NB4 (cell line): Measurements from ENCODE around the gene LYPD4.

Experiments used
- MYC ChIP-seq: IDR thresholded peaks from 2 replicates; pipeline ENCODE4 v1.6.1; 2011; ENCODE audit warnings: low read depth, low read length
- TF ChIP-seq, protein P1 (sequence below): IDR thresholded peaks from one replicate; pipeline ENCODE4 v1.5.1; 2012; ENCODE audit warnings: low read depth, low read length
- TF ChIP-seq, protein P2 (sequence below): IDR thresholded peaks from 2 replicates; pipeline ENCODE4 v1.6.1; 2011; ENCODE audit warnings: low read depth, low read length

DNA sequence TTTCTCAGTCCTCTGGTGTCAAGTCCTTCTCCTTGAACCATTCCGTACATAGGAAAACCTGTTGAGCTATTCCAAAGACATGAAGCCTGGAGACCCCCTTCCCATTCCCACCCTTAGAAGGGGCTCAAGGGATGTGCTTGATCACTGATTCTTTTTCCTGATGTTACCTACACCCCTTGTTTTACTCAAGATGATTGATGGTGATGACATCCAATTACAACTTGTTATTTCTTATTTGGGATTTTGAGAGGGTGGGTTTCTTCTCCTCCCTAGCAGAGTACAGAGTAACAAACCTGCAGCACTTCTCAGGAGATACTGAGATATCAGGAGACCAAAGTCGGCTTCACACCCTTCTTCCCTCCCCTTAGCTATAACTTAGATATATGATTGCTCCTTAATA lies 8.9 kb upstream of the LYPD4 start:
- TF ChIP-seq, protein P1, sequence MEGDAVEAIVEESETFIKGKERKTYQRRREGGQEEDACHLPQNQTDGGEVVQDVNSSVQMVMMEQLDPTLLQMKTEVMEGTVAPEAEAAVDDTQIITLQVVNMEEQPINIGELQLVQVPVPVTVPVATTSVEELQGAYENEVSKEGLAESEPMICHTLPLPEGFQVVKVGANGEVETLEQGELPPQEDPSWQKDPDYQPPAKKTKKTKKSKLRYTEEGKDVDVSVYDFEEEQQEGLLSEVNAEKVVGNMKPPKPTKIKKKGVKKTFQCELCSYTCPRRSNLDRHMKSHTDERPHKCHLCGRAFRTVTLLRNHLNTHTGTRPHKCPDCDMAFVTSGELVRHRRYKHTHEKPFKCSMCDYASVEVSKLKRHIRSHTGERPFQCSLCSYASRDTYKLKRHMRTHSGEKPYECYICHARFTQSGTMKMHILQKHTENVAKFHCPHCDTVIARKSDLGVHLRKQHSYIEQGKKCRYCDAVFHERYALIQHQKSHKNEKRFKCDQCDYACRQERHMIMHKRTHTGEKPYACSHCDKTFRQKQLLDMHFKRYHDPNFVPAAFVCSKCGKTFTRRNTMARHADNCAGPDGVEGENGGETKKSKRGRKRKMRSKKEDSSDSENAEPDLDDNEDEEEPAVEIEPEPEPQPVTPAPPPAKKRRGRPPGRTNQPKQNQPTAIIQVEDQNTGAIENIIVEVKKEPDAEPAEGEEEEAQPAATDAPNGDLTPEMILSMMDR = no peak
- TF ChIP-seq, protein P2, sequence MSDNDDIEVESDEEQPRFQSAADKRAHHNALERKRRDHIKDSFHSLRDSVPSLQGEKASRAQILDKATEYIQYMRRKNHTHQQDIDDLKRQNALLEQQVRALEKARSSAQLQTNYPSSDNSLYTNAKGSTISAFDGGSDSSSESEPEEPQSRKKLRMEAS = no peak
- no peak for TF ChIP-seq MYC
